Measurements from ENCODE around the gene ARRB2. TPM values are rescaled to one million over a fixed set of nuclear protein-coding genes. Genes with fewer than 3 reads are reported as not detected.

ARRB2 gene
- total and polyA plus RNA-seq, 2 of the 13 experiments (the other 11 are each of a cell fraction or from before 2014, with no cell fraction given): 21.5 to 49.2 TPM

DNA sequence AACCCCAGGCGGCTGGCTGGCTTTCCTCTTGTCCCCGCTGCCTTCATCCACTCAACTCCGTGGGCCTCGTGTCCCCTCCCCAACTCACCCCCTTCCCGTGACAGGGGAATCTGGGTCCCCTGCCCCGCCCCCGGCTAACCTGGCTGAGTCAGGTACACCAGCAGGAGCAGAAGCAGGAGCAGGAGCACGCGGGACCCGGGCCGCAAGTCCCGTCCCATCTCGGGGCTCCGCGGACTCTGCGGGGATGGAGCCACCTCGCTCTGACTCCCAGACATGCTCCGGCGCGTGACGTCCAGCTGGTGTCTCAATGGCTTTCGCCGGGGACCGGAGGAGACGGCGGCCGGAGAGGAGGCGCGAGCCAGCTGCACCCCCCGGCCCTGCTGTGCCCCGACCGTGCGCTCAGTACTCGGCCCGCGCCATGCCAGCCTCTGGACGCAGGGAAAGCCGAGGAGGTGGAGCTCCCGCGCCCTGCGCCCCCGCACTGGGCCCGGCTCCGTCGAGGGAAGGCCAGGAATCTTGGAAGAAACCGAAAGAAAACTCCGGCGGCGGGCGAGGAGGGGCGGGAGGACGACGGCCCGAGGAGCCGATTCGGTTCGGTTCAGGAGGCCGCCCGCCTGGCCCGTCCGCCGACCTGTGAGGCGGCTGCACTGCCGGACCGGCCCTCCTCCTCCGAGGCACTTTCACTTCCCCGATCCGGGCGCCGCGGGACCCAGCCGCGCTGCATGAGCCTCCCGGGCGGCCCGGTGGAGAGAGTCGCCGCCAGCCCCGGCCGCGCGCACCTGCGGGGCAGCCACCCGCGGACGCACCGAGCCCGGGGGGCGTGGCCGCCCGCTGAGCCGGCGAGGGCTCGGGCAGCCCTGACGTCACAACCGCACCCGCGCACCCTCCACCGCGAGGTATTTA is 28.9 kb downstream of the ARRB2 start, which contains the start of the genes CXCL16 and ZMYND15 (continued):
- TF ChIP-seq, protein P1, sequence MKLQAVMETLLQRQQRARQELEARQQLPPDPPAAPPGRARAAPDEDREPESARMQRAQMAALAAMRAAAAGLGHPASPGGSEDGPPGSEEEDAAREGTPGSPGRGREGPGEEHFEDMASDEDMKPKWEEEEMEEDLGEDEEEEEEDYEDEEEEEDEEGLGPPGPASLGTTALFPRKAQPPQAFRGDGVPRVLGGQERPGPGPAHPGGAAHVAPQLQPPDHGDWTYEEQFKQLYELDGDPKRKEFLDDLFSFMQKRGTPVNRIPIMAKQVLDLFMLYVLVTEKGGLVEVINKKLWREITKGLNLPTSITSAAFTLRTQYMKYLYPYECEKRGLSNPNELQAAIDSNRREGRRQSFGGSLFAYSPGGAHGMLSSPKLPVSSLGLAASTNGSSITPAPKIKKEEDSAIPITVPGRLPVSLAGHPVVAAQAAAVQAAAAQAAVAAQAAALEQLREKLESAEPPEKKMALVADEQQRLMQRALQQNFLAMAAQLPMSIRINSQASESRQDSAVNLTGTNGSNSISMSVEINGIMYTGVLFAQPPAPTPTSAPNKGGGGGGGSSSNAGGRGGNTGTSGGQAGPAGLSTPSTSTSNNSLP (IDR thresholded peaks at IDR 0.05; ENCODE audit: low read depth, low read length): no peak
- TF ChIP-seq TGIF2 (CRISPR knock-in tag; IDR thresholded peaks at IDR 0.05) (no peak), ZNF619 (CRISPR knock-in tag; IDR thresholded peaks at IDR 0.05) (no peak), BCL6 (CRISPR knock-in tag; IDR thresholded peaks at IDR 0.05) (no peak), PAWR (CRISPR knock-in tag; IDR thresholded peaks at IDR 0.05; ENCODE audit: borderline replicate concordance) (0 out of 2 replicates have a peak, but pooled peaks have one; percentile 52), ZNF703 (CRISPR knock-in tag; IDR thresholded peaks at IDR 0.05; ENCODE audit: borderline replicate concordance) (no peak), AHR (CRISPR knock-in tag; IDR thresholded peaks at IDR 0.05) (0 out of 2 replicates have a peak, but pooled peaks have one; percentile 62), ATRX (CRISPR knock-in tag; IDR thresholded peaks at IDR 0.05; ENCODE audit: borderline replicate concordance) (no peak), CREB1 (IDR thresholded peaks at IDR 0.05) (peak; percentile 87), CREB1 (CRISPR knock-in tag; IDR thresholded peaks at IDR 0.05) (no peak), ZNF788 (CRISPR knock-in tag; IDR thresholded peaks at IDR 0.05; ENCODE audit: borderline replicate concordance) (0 out of 2 replicates have a peak, but pooled peaks have one; percentile 60)
- TF ChIP-seq, protein P2, sequence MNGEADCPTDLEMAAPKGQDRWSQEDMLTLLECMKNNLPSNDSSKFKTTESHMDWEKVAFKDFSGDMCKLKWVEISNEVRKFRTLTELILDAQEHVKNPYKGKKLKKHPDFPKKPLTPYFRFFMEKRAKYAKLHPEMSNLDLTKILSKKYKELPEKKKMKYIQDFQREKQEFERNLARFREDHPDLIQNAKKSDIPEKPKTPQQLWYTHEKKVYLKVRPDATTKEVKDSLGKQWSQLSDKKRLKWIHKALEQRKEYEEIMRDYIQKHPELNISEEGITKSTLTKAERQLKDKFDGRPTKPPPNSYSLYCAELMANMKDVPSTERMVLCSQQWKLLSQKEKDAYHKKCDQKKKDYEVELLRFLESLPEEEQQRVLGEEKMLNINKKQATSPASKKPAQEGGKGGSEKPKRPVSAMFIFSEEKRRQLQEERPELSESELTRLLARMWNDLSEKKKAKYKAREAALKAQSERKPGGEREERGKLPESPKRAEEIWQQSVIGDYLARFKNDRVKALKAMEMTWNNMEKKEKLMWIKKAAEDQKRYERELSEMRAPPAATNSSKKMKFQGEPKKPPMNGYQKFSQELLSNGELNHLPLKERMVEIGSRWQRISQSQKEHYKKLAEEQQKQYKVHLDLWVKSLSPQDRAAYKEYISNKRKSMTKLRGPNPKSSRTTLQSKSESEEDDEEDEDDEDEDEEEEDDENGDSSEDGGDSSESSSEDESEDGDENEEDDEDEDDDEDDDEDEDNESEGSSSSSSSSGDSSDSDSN (CRISPR knock-in tag; IDR thresholded peaks at IDR 0.05): peak; percentile 92
- TF ChIP-seq, protein P3, sequence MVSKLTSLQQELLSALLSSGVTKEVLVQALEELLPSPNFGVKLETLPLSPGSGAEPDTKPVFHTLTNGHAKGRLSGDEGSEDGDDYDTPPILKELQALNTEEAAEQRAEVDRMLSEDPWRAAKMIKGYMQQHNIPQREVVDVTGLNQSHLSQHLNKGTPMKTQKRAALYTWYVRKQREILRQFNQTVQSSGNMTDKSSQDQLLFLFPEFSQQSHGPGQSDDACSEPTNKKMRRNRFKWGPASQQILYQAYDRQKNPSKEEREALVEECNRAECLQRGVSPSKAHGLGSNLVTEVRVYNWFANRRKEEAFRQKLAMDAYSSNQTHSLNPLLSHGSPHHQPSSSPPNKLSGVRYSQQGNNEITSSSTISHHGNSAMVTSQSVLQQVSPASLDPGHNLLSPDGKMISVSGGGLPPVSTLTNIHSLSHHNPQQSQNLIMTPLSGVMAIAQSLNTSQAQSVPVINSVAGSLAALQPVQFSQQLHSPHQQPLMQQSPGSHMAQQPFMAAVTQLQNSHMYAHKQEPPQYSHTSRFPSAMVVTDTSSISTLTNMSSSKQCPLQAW (CRISPR knock-in tag; IDR thresholded peaks at IDR 0.05): 0 out of 2 replicates have a peak, but pooled peaks have one; percentile 49
- TF ChIP-seq, protein P4, sequence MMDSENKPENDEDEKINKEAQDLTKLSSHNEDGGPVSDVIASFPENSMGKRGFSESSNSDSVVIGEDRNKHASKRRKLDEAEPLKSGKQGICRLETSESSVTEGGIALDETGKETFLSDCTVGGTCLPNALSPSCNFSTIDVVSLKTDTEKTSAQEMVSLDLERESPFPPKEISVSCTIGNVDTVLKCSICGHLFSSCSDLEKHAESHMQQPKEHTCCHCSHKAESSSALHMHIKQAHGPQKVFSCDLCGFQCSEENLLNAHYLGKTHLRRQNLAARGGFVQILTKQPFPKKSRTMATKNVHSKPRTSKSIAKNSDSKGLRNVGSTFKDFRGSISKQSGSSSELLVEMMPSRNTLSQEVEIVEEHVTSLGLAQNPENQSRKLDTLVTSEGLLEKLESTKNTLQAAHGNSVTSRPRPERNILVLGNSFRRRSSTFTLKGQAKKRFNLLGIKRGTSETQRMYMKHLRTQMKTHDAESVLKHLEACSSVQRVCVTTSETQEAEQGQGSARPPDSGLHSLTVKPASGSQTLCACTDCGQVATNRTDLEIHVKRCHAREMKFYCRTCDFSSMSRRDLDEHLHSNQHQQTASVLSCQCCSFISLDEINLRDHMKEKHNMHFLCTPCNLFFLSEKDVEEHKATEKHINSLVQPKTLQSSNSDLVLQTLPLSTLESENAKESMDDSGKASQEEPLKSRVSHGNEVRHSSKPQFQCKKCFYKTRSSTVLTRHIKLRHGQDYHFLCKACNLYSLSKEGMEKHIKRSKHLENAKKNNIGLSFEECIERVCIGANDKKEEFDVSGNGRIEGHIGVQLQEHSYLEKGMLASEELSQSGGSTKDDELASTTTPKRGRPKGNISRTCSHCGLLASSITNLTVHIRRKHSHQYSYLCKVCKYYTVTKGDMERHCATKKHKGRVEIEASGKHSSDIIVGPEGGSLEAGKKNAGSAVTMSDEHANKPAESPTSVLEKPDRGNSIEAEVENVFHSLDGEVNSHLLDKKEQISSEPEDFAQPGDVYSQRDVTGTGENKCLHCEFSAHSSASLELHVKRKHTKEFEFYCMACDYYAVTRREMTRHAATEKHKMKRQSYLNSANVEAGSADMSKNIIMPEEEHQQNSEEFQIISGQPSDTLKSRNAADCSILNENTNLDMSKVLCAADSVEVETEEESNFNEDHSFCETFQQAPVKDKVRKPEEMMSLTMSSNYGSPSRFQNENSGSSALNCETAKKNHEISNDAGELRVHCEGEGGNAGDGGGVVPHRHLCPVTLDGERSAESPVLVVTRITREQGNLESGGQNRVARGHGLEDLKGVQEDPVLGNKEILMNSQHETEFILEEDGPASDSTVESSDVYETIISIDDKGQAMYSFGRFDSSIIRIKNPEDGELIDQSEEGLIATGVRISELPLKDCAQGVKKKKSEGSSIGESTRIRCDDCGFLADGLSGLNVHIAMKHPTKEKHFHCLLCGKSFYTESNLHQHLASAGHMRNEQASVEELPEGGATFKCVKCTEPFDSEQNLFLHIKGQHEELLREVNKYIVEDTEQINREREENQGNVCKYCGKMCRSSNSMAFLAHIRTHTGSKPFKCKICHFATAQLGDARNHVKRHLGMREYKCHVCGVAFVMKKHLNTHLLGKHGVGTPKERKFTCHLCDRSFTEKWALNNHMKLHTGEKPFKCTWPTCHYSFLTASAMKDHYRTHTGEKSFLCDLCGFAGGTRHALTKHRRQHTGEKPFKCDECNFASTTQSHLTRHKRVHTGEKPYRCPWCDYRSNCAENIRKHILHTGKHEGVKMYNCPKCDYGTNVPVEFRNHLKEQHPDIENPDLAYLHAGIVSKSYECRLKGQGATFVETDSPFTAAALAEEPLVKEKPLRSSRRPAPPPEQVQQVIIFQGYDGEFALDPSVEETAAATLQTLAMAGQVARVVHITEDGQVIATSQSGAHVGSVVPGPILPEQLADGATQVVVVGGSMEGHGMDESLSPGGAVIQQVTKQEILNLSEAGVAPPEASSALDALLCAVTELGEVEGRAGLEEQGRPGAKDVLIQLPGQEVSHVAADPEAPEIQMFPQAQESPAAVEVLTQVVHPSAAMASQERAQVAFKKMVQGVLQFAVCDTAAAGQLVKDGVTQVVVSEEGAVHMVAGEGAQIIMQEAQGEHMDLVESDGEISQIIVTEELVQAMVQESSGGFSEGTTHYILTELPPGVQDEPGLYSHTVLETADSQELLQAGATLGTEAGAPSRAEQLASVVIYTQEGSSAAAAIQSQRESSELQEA (CRISPR knock-in tag; IDR thresholded peaks at IDR 0.05; ENCODE audit: not compliant biosample characterization): no peak

All from HepG2 (cell line).